HG03196 (cell line): ENCODE data around the gene CD300LB.
"Not testable (repeated sequence)": the region's sequence is repeated elsewhere in the genome, so short reads cannot be mapped to it uniquely, and the experiment has no call there.

Experiments
- ATAC-seq: cut with Tn5 transposase; IDR thresholded peaks from one replicate; pipeline ENCODE4 v1.9.1; 2021; ENCODE audit not compliant: unreplicated experiment

CD300LB gene

GRCh38 chr17:74526681-74527080 is 4.6 kb downstream of the CD300LB start:
- no peak for ATAC-seq

GRCh38 chr17:74525781-74526288 is 5.4 kb downstream of the CD300LB start:
- no peak for ATAC-seq

GRCh38 chr17:74525465-74525725 is 5.9 kb downstream of the CD300LB start:
- no peak for ATAC-seq

- no peak for ATAC-seq
These were observed 6.4 kb downstream of the CD300LB start for GRCh38 chr17:74524653-74525464.

GRCh38 chr17:74523308-74523707 is 8.0 kb downstream of the CD300LB start:
- ATAC-seq, result no peak

- ATAC-seq, result no peak
These were observed 8.7 kb downstream of the CD300LB start for GRCh38 chr17:74522381-74523105.

- no peak for ATAC-seq
These were observed 9.5 kb downstream of the CD300LB start for GRCh38 chr17:74521701-74522201.

- no peak for ATAC-seq
These were observed 10.3 kb downstream of the CD300LB start for GRCh38 chr17:74520790-74521480.

GRCh38 chr17:74520016-74520434 is 11.2 kb downstream of the CD300LB start:
- no peak for ATAC-seq

GRCh38 chr17:74518413-74518981 is 12.8 kb downstream of the CD300LB start:
- ATAC-seq, result not testable (repeated sequence)

GRCh38 chr17:74516561-74517328 is 14.5 kb downstream of the CD300LB start:
- no peak for ATAC-seq

- no peak for ATAC-seq
These were observed 15.3 kb downstream of the CD300LB start for GRCh38 chr17:74515941-74516340.

GRCh38 chr17:74514632-74515334 is 16.5 kb downstream of the CD300LB start:
- ATAC-seq, result no peak

- no peak for ATAC-seq
These were observed 17.2 kb downstream of the CD300LB start for GRCh38 chr17:74513987-74514631.

GRCh38 chr17:74512624-74513091 is 18.6 kb downstream of the CD300LB start:
- peak; percentile 77 for ATAC-seq

- no peak for ATAC-seq
These were observed 19.2 kb downstream of the CD300LB start for GRCh38 chr17:74512036-74512435.

- no peak for ATAC-seq
These were observed 23.1 kb downstream of the CD300LB start for GRCh38 chr17:74508156-74508555.

- not testable (repeated sequence) for ATAC-seq
These were observed 27.3 kb downstream of the CD300LB start for GRCh38 chr17:74503949-74504348.

GRCh38 chr17:74502861-74503260 is 28.4 kb downstream of the CD300LB start:
- ATAC-seq, result no peak
